Testis (tissue), 3 donors: Measurements from ENCODE around the gene SLC26A8. TPM values are rescaled to one million over a fixed set of nuclear protein-coding genes. Genes with fewer than 3 reads are reported as not detected.
"Not testable (repeated sequence)": the region's sequence is repeated elsewhere in the genome, so short reads cannot be mapped to it uniquely, and the experiment has no call there.

ENCODE experiments used
- DNase-seq: peaks from one replicate; pipeline ENCODE4 v3.0.0-alpha.2; 2019
- H3K27ac ChIP-seq, 2 donors: fragments of 200-600 bp; sonication (generic); one replicate each; pipeline ENCODE4 v1.5.1; 2019
- H3K27me3 ChIP-seq: fragments of 200-600 bp; sonication (generic); one replicate; pipeline ENCODE4 v1.5.1; 2019
- H3K36me3 ChIP-seq: fragments of 200-600 bp; sonication (generic); one replicate; pipeline ENCODE4 v1.5.1; 2017; ENCODE audit warnings: low read depth; ENCODE audit errors: missing control alignments
- H3K4me1 ChIP-seq: fragments of 200-600 bp; sonication (generic); one replicate; pipeline ENCODE4 v1.5.1; 2019
- H3K4me3 ChIP-seq, 2 donors: fragments of 200-600 bp; sonication (generic); one replicate each; pipeline ENCODE4 v1.5.1; 2017 to 2019
- H3K9me3 ChIP-seq: fragments of 200-600 bp; sonication (generic); one replicate; pipeline ENCODE4 v1.5.1; 2017
- POLR2A ChIP-seq: fragments of 450-650 bp; IDR thresholded peaks from one replicate; pipeline ENCODE4 v1.6.1; 2017; ENCODE audit warnings: antibody characterized with exemption, mild to moderate bottlenecking, moderate library complexity
- WGBS, 2 donors: methylation state at CpG; one replicate each; pipeline ENCODE4 v1.1.5; 2018; 5-methylcytosine and 5-hydroxymethylcytosine counted together
- intact Hi-C: fragments of 100-400 bp; cut with DNase I; formaldehyde crosslinking; loops from one replicate; pipeline ENCODE4 v1.15.1; 2023; ENCODE audit warnings: low total_unique reads
- polyA plus RNA-seq: library from polyadenylated mRNA; stranded (reverse); fragments of 350-450 nt; fragmentation: Illumina TruSeq; extraction: RNeasy Lipid Tissue Mini Kit (QIAGEN cat#74804); gene quantifications from one replicate; pipeline ENCODE4 v1.2.3, GENCODE V29; 2014; ENCODE audit warnings: low read depth, low replicate concordance; ENCODE audit not compliant: insufficient read depth
- total RNA-seq, 2 donors: library from RNA; depleted of rRNA; stranded (reverse); fragments of >200 nt; gene quantifications; one replicate each; pipeline ENCODE4 v1.2.3, GENCODE V29; 2016
- TF ChIP-seq, protein P1 (sequence below), 3 experiments: fragments of 450-650 bp in 2 of 3; fragments of 200-600 bp in 1 of 3; sonication (generic) in 1 of 3; IDR thresholded peaks; one replicate each; pipeline ENCODE4 v1.5.1; 2016 to 2019; ENCODE audit warnings: antibody characterized with exemption in 3 of 3, mild to moderate bottlenecking in 2 of 3, moderate library complexity in 1 of 3

The SLC26A8 gene
- total and polyA plus RNA-seq, 3 donors from 2014 or later: 52.0 to 160 (median 66.9) TPM

- intact Hi-C loops: no loop called here
- 0 to 1% methylated on average over 13 to 69 of the region's 69 CpGs for WGBS, 2 donors
These were observed 103.4 kb downstream of the SLC26A8 start, which contains the start of gene SRPK1 for GRCh38 chr6:35920793-35921732. Gene SRPK1 (minus strand): TSS chr6:35921098. CDS start chr6:35921056, 42 bp downstream.

DNA sequence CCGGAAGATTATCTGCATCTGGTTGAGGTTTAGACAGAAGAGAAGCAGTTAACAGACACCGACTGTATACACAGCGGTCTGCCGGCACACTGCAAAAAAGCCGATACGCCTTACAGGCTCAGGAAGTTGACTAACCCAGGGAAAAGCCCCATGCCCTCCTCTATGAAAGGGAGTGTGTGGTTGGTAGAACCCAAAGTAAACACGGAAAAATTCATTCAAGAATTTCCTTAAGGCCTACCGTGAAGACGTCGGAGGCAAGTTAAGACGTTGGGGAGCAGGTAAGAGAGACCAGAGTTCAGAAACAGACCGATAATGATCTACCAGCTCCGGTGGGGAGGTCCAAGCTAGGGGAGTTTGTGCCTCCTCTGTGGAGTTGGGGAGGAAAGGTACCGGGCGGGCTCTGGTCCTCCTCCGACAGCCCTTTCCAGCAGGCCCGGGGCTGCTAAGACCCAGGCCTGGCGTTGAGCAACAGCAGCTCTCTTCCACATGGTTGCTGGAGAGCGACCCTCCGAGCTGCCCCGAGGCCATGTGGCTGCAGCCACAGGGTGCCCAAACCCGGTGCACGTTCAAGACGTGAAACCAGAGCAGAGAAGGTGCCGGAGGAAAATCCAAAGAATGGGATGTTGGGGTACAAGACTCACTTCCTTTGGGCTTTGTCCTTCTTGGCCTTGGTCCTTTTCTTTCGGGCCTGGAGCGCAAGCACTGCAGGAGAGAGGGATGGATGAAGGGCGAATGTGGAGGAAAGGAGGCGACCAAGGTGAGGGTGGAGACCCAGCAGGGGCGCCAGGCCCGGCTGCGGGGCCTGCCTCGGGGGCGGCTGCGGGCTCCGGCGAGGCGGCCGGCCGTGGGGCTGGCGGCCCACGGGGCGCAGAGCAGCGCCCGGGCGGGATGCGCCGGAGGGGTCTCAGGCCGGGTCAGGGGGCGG lies 104.4 kb downstream of the SLC26A8 start:
- intact Hi-C loops: no loop called here
- H3K36me3 ChIP-seq: no peaks in the 10 kb centered on the region
- TF ChIP-seq, protein P1, sequence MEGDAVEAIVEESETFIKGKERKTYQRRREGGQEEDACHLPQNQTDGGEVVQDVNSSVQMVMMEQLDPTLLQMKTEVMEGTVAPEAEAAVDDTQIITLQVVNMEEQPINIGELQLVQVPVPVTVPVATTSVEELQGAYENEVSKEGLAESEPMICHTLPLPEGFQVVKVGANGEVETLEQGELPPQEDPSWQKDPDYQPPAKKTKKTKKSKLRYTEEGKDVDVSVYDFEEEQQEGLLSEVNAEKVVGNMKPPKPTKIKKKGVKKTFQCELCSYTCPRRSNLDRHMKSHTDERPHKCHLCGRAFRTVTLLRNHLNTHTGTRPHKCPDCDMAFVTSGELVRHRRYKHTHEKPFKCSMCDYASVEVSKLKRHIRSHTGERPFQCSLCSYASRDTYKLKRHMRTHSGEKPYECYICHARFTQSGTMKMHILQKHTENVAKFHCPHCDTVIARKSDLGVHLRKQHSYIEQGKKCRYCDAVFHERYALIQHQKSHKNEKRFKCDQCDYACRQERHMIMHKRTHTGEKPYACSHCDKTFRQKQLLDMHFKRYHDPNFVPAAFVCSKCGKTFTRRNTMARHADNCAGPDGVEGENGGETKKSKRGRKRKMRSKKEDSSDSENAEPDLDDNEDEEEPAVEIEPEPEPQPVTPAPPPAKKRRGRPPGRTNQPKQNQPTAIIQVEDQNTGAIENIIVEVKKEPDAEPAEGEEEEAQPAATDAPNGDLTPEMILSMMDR (IDR thresholded peaks at IDR 0.05): no peak
- TF ChIP-seq POLR2A: no peak
- no peaks in the 10 kb centered on the region for H3K9me3 ChIP-seq
- peaks cover 5% of the 10 kb centered on the region for H3K4me1 ChIP-seq
- DNase-seq: peak; percentile 24
- H3K4me3 ChIP-seq: peak overlapping the region; percentile 77 to 80
- WGBS, 2 donors: 3% methylated on average over 33 to 47 of the region's 50 CpGs
- H3K27me3 ChIP-seq: no peaks in the 10 kb centered on the region
- H3K27ac ChIP-seq: peak overlapping the region; percentile 46 to 82

More at GRCh38 chr6:35920793-35921732, 103.4 kb downstream of the SLC26A8 start, which contains the start of gene SRPK1:
- Histone ChIP-seq H3K36me3 (no peaks in the 10 kb centered on the region), H3K4me1 (peaks cover 5% of the 10 kb centered on the region), H3K27me3 (no peaks in the 10 kb centered on the region), H3K27ac (peak within 1 kb of the TSS; percentile 46 to 82), H3K4me3 (peak within 1 kb of the TSS; percentile 77 to 80), H3K9me3 (no peaks in the 10 kb centered on the region)
- peak; percentile 91 for DNase-seq
- TF ChIP-seq POLR2A: no peak
- TF ChIP-seq, protein P1 (IDR thresholded peaks at IDR 0.05): no peak

GRCh38 chr6:35919085-35919826 lies 105.2 kb downstream of the SLC26A8 start:
- DNase-seq: no peak
- TF ChIP-seq, protein P1 (IDR thresholded peaks at IDR 0.05): no peak
- no peak for TF ChIP-seq POLR2A
- peak overlapping the region in 1 of 2 donors; percentile 77 for H3K4me3 ChIP-seq
- WGBS, 2 donors: 31 to 33% methylated on average over 9 of the region's 9 CpGs
- no peaks in the 10 kb centered on the region for H3K27me3 ChIP-seq
- H3K4me1 ChIP-seq: peaks cover 5% of the 10 kb centered on the region
- intact Hi-C loops: no loop called here
- H3K36me3 ChIP-seq: no peaks in the 10 kb centered on the region
- no peak overlapping the region for H3K27ac ChIP-seq
- H3K9me3 ChIP-seq: no peaks in the 10 kb centered on the region

DNA sequence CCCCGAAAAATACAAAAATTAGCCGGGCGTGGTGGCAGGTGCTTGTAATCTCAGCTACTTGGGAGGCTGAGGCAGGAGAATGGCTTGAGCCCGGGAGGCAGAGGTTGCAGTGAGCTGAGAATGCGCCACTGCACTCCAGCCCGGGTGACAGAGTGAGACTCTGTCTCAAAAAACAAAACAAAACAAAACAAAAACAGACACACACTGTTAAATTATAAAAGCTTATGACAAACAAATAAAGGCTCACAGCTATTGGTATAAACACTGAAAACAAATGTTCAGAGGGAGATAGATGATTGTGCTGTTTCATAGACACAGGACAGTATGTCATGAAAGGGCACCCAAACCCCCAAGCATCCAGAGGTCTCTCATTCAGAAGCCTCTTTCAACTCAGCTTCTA lies 107.5 kb downstream of the SLC26A8 start:
- H3K36me3 ChIP-seq, H3K4me1 ChIP-seq, H3K27ac ChIP-seq, H3K9me3 ChIP-seq, H3K4me3 ChIP-seq, DNase-seq, intact Hi-C loops, H3K27me3 ChIP-seq: not testable (repeated sequence)
- WGBS, 2 donors: 91 to 93% methylated on average over 6 of the region's 6 CpGs
